ENCODE results near the gene COX11. TPM values are rescaled to one million over a fixed set of nuclear protein-coding genes. Genes with fewer than 3 reads are reported as not detected.

COX11 gene
- polyA plus RNA-seq, 12 donors = 31.6 to 47.0 (median 36.9) TPM; not detected in 1

Other genes with a start within 250 kb of the COX11 start
- gene TOM1L1, start 67.8 kb downstream of the COX11 start, polyA plus RNA-seq (ENCODE audit: insufficient read length in 12 of 12) = 10 to 100 TPM in 4 of 12 donors, 1 to 10 TPM in 7, not detected in 1; 4.9 to 42.5 (median 6.3) TPM
- 1 to 10 TPM in 11 of 12 donors, not detected in 1; 3.0 to 7.3 (median 6.3) TPM for gene STXBP4, start 111 bp upstream of the COX11 start, polyA plus RNA-seq (ENCODE audit: insufficient read length in 12 of 12)